ENCODE measurements around the gene SDR9C7.
"Not testable (repeated sequence)": the region's sequence is repeated elsewhere in the genome, so short reads cannot be mapped to it uniquely, and the experiment has no call there.

SDR9C7 gene

GRCh38 chr12:56882407-56882806, 51.8 kb downstream of the SDR9C7 start:
- DNase-seq (ENCODE audit: low read depth); H3K4me3 ChIP-seq (ENCODE audit: low read depth, low read length): not testable (repeated sequence)

GRCh38 chr12:56880125-56880992, 53.8 kb downstream of the SDR9C7 start:
- no peak for DNase-seq (ENCODE audit: low read depth)
- H3K4me3 ChIP-seq (ENCODE audit: low read depth, low read length), result no peak overlapping the region

GRCh38 chr12:56879240-56880124, 54.7 kb downstream of the SDR9C7 start:
- H3K4me3 ChIP-seq (ENCODE audit: low read depth, low read length); DNase-seq (ENCODE audit: low read depth): not testable (repeated sequence)

DNA sequence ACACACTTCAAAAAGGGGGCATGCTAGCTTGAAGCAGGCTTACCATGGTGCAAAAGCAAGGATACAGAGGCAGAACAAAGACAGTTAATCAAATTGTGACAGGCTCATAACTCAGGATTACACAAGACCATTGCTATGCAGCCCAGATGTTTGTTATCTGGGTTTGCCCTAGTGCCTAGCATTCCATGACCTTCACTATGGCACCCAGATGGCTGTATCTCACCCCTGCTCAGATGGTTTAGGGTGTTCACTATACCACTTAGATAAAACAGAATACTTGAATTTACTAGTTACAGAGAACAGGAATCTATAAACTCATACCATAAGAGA, 56.2 kb downstream of the SDR9C7 start:
- no peak overlapping the region for H3K4me3 ChIP-seq (ENCODE audit: low read depth, low read length)
- no peak for DNase-seq (ENCODE audit: low read depth)

GRCh38 chr12:56877195-56878009, 56.8 kb downstream of the SDR9C7 start:
- no peak for DNase-seq (ENCODE audit: low read depth)
- no peak overlapping the region for H3K4me3 ChIP-seq (ENCODE audit: low read depth, low read length)

DNA sequence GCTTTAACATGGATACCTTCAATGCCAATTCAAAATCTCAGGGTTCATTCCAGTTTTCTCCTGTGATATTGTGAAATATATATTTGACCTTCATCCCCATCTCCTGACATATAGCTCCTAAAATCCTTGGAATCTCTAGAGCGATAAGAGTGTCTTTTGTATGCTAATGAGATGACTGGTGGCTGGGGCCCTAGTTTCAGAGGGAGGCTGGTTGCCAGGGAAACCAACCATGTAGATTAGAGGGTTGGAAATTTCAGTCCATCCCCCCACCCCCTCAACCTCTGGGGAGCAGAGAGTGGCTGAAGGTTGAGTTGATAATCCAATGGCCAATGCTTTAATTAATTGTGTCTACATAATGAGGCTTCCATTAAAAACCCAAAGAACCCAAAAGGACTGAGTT, 59.4 kb downstream of the SDR9C7 start:
- no peak overlapping the region for H3K4me3 ChIP-seq (ENCODE audit: low read depth, low read length)
- DNase-seq (ENCODE audit: low read depth), result no peak

GRCh38 chr12:56873382-56873781, 60.8 kb downstream of the SDR9C7 start:
- H3K4me3 ChIP-seq (ENCODE audit: low read depth, low read length), result no peak overlapping the region
- DNase-seq (ENCODE audit: low read depth), result no peak
